Astrocyte (in vitro differentiated cells and primary cell): ENCODE results near the gene LRRC66.

ENCODE experiments used
- EZH2 ChIP-seq: IDR thresholded peaks from 2 replicates; pipeline ENCODE4 v1.6.1; 2012; ENCODE audit warnings: mild to moderate bottlenecking, low read length, inconsistent platforms; ENCODE audit not compliant: insufficient read depth
- TF ChIP-seq, protein P1 (sequence below): IDR thresholded peaks from 2 replicates; pipeline ENCODE4 v1.5.1; 2011; ENCODE audit warnings: low read depth, mild to moderate bottlenecking, inconsistent platforms, low read length, moderate library complexity; ENCODE audit not compliant: insufficient read depth

DNA sequence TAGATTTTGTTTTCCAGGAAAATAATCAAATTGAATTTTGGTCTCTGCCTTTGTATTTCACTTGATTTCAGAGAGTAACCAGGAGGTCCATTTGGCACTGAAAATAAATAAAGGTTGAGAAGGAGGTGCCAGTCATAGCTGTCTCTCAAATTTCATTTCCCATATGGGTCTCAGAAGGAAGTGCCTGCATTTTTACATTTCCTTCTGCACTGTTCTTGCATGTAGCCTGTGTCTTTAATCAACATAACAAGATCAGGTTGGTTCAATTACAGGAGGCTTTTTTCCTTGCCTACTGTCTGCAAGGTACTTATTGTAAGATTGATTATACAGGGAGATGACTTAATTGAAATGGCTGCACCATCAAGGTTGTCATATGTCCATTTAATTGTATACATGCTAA lies 15.7 kb downstream of the LRRC66 start:
- TF ChIP-seq, protein P1, sequence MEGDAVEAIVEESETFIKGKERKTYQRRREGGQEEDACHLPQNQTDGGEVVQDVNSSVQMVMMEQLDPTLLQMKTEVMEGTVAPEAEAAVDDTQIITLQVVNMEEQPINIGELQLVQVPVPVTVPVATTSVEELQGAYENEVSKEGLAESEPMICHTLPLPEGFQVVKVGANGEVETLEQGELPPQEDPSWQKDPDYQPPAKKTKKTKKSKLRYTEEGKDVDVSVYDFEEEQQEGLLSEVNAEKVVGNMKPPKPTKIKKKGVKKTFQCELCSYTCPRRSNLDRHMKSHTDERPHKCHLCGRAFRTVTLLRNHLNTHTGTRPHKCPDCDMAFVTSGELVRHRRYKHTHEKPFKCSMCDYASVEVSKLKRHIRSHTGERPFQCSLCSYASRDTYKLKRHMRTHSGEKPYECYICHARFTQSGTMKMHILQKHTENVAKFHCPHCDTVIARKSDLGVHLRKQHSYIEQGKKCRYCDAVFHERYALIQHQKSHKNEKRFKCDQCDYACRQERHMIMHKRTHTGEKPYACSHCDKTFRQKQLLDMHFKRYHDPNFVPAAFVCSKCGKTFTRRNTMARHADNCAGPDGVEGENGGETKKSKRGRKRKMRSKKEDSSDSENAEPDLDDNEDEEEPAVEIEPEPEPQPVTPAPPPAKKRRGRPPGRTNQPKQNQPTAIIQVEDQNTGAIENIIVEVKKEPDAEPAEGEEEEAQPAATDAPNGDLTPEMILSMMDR, result no peak
- no peak for TF ChIP-seq EZH2
